GM19193 (cell line): ENCODE data around the gene CALML4.

Experiments used
- POLR2A ChIP-seq: IDR thresholded peaks from 4 replicates; pipeline ENCODE4 v1.6.1; 2011; ENCODE audit not compliant: insufficient read depth, insufficient read length; ENCODE audit errors: extremely low read depth

The CALML4 gene

DNA sequence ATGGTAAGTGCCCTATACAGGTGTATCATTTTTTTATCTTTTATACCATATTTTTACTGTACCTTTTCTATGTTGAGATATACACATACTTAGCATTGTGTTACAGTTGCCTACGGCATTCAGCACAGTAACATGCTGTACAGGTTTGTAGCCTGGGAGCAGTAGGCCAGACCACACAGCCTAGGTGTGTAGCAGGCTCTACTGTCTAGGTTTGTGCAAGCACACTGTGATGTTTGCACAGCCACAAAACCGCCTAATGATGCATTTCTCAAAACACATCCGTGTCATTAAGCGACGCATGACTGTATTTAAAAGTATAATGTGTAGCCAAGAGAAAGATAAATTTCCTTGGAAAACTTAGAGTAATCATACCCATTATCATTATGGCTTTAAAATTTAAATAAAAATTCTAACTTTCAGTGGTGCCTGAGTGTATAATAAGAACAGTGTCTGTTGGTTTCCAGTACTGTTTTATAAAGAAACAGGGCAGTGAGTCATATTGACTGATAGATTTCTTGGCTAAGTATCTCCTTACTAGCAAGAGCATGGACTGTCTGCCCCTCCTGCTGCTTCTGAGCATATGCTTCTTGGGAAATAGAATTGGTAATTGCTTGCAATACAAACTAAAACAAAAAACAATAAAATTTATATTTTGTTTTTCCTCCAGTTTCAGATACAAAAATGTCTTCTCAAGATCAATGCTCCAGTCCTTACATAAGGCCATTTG is 18.3 kb downstream of the CALML4 start:
- TF ChIP-seq POLR2A = no peak

- TF ChIP-seq POLR2A = no peak
These were observed 20.3 kb downstream of the CALML4 start for GRCh38 chr15:68184616-68185480.

DNA sequence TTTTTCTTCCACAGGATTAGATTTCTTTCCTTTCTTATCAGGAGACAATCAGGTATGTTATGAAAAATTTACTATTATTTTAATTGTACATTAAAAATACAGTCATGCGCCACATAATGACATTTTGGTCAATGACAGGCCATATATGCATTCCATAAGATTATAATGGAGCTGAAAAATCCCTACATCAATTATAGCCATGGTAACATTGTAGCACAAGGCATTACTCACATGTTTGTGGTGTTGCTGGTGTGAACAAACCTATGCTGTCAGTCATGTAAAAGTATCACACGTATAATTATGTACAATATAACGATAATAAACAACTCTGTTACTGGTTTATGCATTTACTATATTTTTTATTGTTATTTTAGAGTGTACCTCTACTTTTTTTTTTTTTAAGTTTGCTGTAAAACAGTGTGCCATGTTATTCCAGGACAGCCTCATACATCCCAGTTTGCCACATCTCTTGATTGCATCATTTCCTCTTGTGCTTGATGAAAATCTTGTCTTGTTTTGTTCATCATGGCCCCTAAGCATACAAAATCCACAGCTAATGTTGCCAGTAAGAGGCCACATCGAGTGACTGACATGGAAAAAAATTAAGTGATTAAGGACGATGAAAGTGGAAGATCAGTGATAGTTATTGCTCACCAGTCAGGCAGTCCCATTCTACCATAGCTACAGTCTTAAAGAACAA is 21.4 kb downstream of the CALML4 start:
- no peak for TF ChIP-seq POLR2A

- no peak for TF ChIP-seq POLR2A
These were observed 27.4 kb downstream of the CALML4 start for GRCh38 chr15:68177742-68178141.

DNA sequence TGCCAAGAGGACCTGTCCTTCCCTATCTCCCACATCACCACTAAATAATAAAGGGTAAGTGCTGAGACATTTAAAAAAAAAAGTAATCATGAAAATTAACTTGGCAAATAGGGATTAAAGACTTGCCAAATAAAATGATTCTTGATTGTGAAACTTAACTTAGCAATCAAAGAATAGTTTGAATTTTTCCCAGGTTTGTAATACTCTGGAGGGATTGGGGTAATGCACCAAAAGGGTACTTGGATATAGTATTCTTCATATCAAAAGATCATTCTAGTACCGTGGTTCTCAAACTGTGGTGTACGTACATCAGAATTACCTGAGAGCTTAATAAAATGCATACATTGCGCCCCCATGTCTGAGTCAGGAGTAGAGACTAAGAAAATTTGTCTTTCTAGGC is 28.5 kb downstream of the CALML4 start:
- no peak for TF ChIP-seq POLR2A

DNA sequence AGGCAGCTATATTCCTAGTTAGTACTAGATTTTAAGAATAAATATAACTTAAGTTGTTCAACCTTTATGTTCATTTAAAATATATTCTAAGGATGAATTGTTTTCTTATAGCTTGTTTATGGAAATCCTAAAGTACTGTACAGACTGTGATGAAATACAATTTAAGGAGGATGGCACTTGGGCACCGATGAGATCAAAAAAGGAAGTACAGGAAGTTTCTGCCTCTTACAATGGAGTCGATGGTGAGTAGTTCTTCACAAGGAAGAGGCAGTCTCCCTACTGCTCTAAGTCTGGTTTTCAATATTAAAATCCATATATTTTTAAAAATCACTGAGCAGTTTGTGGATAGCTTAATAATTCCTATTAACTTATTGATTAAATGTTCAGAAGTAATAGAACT is 29.6 kb downstream of the CALML4 start:
- TF ChIP-seq POLR2A = no peak

GRCh38 chr15:68173119-68173518 is 32.0 kb downstream of the CALML4 start:
- no peak for TF ChIP-seq POLR2A

- TF ChIP-seq POLR2A = no peak
These were observed 38.3 kb downstream of the CALML4 start for GRCh38 chr15:68166847-68167246.

DNA sequence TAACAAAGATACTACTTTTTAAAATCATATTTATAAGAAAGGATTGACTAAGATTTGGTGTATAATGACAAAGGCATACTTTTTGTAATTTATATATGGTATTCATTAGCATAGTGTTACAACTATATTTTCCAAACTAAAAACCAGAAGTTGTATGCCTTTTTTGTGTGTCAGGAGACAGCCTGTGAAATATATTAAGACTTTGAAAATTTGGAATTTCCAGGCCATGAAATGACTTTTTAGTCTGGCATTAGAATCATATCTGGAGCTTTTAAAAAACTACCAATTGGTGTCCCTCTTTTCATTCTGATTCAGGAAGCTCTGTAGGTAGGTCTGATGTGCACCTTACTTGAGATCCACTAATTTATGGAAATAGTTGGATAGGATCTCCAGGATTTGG is 41.9 kb downstream of the CALML4 start:
- no peak for TF ChIP-seq POLR2A

GRCh38 chr15:68158046-68158628 is 47.0 kb downstream of the CALML4 start:
- no peak for TF ChIP-seq POLR2A

DNA sequence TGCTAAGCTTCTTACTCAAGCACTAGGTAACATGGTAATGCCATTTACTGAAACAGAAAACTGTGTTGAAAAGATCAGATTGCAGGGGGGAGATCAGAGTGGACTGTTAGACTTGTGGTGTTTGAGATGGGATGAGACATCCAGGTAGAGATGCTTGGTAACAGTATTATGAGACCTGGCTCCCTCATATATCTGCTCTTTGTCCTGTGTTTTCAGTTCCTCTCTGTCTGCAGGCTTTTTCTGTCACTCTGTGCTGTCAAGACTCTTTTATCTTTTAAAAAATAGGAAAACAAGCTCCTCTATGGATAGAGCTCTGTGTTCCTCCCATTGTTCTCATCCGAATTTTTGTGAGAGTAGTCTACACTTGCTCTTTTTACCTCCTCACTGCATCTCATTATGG is 48.1 kb downstream of the CALML4 start:
- no peak for TF ChIP-seq POLR2A

DNA sequence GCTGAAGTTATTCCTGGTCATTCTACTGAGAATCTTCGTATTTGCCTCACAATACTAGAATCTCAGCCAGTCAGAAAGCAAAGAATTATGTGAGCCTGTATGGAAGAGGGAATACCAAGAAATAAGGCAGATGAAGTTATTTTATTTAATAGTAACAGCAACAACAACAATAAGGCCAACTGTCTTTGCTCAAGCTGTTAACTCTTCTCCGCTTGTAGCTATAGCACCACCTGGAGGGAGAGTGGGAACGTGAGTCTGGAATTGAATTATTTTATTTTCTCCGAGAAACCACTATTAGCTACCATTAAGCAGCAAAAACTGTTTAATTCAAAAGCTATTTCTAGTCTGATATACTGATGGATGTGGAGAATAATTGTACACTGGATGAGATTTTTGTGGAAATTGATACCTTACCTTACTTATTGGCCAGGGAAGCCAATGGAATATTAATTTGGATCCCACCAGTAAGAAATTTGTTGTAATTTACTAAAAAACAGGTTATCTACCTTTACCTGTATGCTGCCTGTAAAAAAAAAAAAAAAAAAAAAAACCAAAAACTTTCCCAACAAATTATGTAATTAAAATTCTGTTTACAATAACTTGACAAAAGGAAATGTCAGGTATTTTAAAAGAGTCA is 50.1 kb downstream of the CALML4 start:
- TF ChIP-seq POLR2A = no peak

- TF ChIP-seq POLR2A = no peak
These were observed 52.8 kb downstream of the CALML4 start for GRCh38 chr15:68152342-68152741.

GRCh38 chr15:68151277-68151676 is 53.9 kb downstream of the CALML4 start:
- TF ChIP-seq POLR2A = no peak

DNA sequence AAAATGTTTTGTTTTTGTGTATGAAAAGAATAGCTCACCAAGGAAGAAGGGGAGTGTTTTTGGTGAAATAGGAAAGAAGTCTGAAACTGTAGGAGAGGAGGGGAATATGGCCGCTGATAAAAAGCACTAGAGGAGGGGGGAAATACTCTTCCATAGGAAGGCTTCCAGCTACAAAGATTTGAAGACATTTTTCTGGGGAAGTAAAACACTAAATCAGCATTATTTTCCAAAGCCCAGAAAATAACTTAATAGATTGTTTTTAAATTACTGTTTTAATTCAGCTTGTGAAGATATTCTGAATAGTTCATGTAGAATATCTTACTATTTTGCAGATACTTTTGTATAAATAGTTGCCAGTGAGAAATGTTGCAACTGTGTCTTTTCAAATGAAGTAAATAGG is 54.9 kb downstream of the CALML4 start:
- TF ChIP-seq POLR2A = no peak
